NT2/D1 (cell line): Measurements from ENCODE around the gene AGAP1.

Experiments
- SUZ12 ChIP-seq: IDR thresholded peaks from 2 replicates; pipeline ENCODE4 v1.6.1; 2011; ENCODE audit not compliant: insufficient read length, insufficient read depth; ENCODE audit errors: extremely low read depth
- YY1 ChIP-seq: IDR thresholded peaks from 2 replicates; pipeline ENCODE4 v1.6.1; 2011; ENCODE audit not compliant: insufficient read length, insufficient read depth
- ZNF274 ChIP-seq: IDR thresholded peaks from 2 replicates; pipeline ENCODE4 v1.6.1; 2011; ENCODE audit warnings: mild to moderate bottlenecking, low read depth, low read length

DNA sequence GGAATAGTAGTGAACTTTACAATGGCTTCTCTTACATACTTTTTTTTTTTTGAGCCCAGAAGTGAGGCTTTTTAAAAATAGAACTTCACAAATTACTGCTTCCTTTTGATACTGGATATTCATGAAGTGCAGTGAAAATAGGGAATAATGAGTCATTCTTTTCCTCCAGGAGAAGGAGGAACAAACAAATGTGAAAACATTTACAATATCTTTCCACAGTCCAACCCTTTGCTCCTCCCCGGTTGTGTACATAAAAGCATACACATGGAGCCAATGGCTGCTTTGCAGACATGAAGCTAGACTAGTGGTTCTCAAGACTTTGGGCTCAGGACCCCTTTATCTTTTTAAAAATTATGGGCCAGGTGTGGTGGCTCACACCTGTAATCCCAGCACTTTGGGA is 407.4 kb downstream of the AGAP1 start:
- no peak for TF ChIP-seq ZNF274
- no peak for TF ChIP-seq SUZ12
- no peak for TF ChIP-seq YY1
